HUDEP-2 (cell line): ENCODE measurements around the gene NXPH1.
"Not testable (repeated sequence)": the region's sequence is repeated elsewhere in the genome, so short reads cannot be mapped to it uniquely, and the experiment has no call there.

Experiments used
- DNase-seq, 76 experiments: peaks; one replicate each; lab custom pipeline; 2025; ENCODE audit not compliant: unreplicated experiment in 76 of 76; lab: John Stamatoyannopoulos, UW

Gene NXPH1

GRCh38 chr7:8668627-8669500 is 235.5 kb downstream of the NXPH1 start:
- no peak for DNase-seq

- DNase-seq: no peak
These were observed 236.1 kb downstream of the NXPH1 start for GRCh38 chr7:8669501-8669851.

DNA sequence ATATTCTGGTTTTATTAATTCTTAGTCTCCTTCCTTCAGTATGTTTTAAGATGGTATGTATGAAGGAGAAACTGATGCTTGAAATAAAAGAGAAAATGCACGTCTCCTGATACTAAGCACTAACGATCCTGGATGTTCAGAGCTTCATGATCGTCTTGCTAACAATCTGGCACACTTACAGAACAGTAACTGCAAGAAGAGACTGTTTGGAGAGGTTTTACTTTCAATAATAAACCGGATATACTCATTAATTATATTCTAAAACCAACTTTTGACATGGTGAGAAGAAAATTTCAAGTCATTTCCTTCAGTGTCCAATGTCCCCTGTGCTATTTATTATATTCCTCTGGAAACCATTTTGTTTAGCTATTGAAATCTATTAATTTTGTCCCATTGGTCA is 251.0 kb downstream of the NXPH1 start:
- DNase-seq: no peak

- DNase-seq: no peak
These were observed 266.6 kb downstream of the NXPH1 start for GRCh38 chr7:8699875-8700624.

DNA sequence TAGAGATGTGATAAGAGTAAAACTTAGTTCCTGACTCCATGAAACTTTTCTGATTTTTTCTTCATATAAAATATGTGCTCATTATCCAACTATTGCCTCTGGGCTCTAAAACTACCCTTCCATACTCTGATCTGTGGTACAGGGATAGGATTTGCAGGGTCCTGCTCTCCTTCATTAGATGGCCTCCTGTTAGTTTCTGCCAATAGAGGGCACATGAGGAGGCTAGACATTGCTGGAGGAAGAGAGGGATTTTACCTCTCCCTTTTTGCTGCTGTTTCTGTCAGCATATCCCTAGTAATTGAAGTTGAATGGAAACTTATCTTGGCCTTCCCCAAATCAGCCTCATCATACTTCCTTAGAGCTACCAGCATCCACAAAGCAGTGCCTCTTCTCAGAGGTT is 269.4 kb downstream of the NXPH1 start:
- no peak for DNase-seq

DNA sequence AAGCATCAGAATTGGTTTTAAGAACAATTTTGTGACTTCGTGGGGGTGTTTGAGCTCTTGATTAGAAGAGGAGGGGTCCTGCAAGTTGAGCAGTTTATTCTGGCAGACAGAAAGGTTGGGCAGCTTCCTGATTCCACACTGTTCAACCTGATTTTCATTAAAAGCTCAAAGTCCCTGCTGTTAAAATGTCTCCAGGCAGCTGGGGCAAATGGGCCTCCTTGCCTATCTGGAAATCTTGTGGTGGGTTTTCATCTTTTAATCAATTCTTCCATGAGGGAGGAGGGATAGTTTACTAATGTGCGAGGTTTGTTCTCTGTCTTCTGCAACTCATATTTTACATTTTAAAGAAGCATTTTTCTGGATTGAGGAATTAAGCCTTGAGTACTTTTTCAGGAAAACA is 276.7 kb downstream of the NXPH1 start:
- DNase-seq: no peak

- DNase-seq: no peak
These were observed 281.4 kb downstream of the NXPH1 start for GRCh38 chr7:8714791-8715190.

GRCh38 chr7:8719102-8719501 is 285.7 kb downstream of the NXPH1 start:
- no peak for DNase-seq

GRCh38 chr7:8724080-8724718 is 290.8 kb downstream of the NXPH1 start:
- DNase-seq: peak in 33 of 76 experiments; percentile 0 to 37 (median 11)

DNA sequence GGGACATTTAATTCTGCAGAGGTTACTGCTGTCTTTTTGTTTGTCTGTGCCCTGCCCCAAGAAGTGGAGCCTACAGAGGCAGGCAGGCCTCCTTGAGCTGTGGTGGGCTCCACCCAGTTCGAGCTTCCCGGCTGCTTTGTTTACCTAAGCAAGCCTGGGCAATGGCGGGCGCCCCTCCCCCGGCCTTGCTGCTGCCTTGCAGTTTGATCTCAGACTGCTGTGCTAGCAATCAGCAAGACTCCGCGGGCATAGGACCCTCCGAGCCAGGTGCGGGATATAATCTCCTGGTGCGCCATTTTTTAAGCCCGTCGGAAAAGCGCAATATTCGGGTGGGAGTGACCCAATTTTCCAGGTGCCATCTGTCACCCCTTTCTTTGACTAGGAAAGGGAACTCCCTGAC is 298.3 kb downstream of the NXPH1 start:
- not testable (repeated sequence) for DNase-seq

DNA sequence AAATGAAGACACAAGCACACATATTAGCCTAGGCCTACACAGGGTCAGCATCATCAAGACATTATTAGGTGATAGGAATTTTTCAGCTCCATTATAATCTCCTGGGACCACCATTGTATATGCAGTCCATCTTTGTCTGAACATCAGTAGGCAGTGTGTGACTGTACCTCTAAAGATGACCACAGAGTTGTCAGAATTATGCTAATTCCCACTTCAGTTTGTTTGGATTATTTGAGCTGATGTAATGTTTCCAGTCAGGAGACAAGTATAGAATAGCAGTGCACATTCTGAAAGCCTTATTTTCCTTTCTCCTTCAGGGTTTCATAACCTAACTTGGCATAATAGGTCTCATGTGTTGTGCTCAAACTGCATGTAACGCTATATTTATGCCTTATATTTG is 306.4 kb downstream of the NXPH1 start:
- no peak for DNase-seq

GRCh38 chr7:8742837-8743236 is 309.4 kb downstream of the NXPH1 start:
- no peak for DNase-seq

DNA sequence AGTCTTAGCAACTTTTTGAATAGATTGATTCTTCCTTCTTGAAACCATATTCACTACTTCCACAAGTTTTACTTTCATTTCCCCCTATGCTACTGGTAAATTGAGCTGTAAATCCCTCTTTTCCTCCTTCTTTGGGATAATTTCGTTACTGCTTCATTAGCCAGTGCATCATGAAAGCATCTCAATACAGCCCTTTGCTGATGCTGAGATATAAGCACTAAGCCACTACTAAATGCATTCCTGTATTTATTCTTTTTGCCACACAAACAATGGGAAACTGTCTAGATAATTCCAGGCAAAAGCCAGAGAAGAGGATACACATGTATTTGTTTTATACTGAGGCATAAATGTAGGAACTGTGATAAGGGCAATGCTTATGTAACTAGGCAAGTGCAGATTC is 313.9 kb downstream of the NXPH1 start:
- no peak for DNase-seq

GRCh38 chr7:8751557-8752231 is 318.3 kb downstream of the NXPH1 start:
- DNase-seq: no peak

GRCh38 chr7:8753355-8753754 is 319.9 kb downstream of the NXPH1 start:
- DNase-seq: no peak

GRCh38 chr7:8761731-8762130 is 328.3 kb downstream of the NXPH1 start:
- no peak for DNase-seq

- DNase-seq: no peak
These were observed 329.4 kb downstream of the NXPH1 start for GRCh38 chr7:8762803-8763202.

DNA sequence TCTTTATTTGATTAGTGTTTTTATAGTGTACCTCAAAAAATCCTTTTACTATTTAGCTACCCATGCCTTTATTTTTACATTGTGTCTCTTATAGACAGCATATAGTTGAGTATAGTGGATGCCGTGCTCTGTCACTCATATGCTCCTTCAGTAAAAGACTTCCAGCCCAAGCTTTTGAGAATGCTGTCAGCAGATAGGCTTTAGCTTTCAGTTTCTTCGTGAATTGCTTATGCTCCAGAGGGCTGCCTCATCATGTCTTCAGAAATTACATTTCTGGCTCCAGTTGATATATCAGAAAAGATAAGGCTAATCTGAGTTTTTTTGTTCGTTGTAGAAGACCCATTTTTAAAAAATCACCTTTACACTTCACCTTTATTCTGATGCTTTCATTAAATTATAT is 332.0 kb downstream of the NXPH1 start:
- DNase-seq: no peak

DNA sequence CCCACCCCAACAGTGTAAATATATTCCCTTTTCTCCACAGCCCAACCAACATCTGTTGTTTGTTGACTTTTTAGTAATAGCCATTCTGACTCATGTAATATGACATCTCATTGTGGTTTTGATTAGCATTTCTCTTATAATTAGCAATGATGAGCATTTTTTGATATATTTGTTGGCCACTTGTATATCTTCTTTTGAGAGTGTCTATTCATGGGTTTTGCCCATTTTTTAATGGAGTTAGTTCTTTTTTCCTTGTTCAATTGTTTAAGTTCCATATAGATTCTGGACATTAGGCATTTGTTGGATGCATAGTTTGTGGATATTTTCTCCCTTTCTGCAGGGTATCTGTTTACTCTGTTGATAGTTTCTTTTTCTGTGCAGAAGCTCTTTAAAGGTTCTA is 340.1 kb downstream of the NXPH1 start:
- DNase-seq: no peak

GRCh38 chr7:8778459-8778858 is 345.1 kb downstream of the NXPH1 start:
- DNase-seq: no peak

DNA sequence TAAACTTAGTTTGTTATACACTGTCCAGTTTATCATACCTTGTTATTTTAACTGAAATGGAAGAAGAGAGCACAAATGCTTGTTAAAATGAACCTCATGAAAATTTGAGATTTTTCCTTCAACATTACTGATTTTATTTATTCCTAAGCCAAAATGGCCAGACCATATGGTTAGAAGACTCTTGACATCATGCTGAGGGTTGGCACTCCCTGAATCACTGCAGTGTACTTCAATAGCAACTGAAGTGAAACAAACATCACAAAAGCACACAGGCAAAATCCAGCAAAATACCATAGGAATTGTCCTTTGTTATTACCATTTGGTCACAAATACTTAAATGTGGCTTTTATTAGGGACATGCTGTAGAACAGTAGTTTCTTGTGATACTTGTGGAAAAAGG is 347.8 kb downstream of the NXPH1 start:
- DNase-seq: no peak
